SH-SY5Y (cell line): ENCODE measurements around the gene PSMB2.

Source experiments
- GATA2 ChIP-seq: IDR thresholded peaks from 2 replicates; pipeline ENCODE4 v1.6.1; 2011; ENCODE audit warnings: mild to moderate bottlenecking, low read depth, low read length
- GATA3 ChIP-seq: IDR thresholded peaks from 2 replicates; pipeline ENCODE4 v1.6.1; 2011; ENCODE audit warnings: low read depth, mild to moderate bottlenecking, low read length, moderate library complexity

- TF ChIP-seq GATA2 (no peak), GATA3 (no peak)
Observed at GRCh38 chr1:35574125-35574654, 67.1 kb downstream of the PSMB2 start.
